Karpas-422 (cell line): ENCODE measurements around the gene VWA5B2. TPM values are rescaled to one million over a fixed set of nuclear protein-coding genes. Genes with fewer than 3 reads are reported as not detected.

Source experiments
- DNase-seq: peaks from one replicate; pipeline ENCODE4 v3.0.0-alpha.2; 2015
- H2AFZ ChIP-seq: fragments of 200-600 bp; sonication (generic); 2 replicates; pipeline ENCODE4 v1.6.1; 2014; ENCODE audit warnings: antibody characterized with exemption, low read length, mixed read lengths
- H3K27ac ChIP-seq: fragments of 200-600 bp; sonication (generic); 2 replicates; pipeline ENCODE4 v1.5.1; 2014; ENCODE audit warnings: mild to moderate bottlenecking, low read length, moderate library complexity
- H3K27me3 ChIP-seq: fragments of 200-600 bp; sonication (generic); 2 replicates; pipeline ENCODE4 v1.6.1; 2014; ENCODE audit warnings: low read length, mixed read lengths
- H3K36me3 ChIP-seq: fragments of 200-600 bp; sonication (generic); 2 replicates; pipeline ENCODE4 v1.6.1; 2014; ENCODE audit warnings: low read length, mixed read lengths; ENCODE audit not compliant: insufficient read depth
- H3K4me1 ChIP-seq: fragments of 200-600 bp; sonication (generic); 2 replicates; pipeline ENCODE4 v1.6.1; 2014; ENCODE audit warnings: mild to moderate bottlenecking, low read length, mixed read lengths
- H3K4me2 ChIP-seq: fragments of 200-600 bp; sonication (generic); 2 replicates; pipeline ENCODE4 v1.6.1; 2014; ENCODE audit warnings: low read length, low read depth, mild to moderate bottlenecking; ENCODE audit not compliant: poor library complexity, severe bottlenecking
- H3K4me3 ChIP-seq: fragments of 200-600 bp; sonication (generic); 2 replicates; pipeline ENCODE4 v1.5.1; 2014; ENCODE audit warnings: mild to moderate bottlenecking, antibody characterized with exemption, low read length, mixed read lengths
- H3K79me2 ChIP-seq: fragments of 200-600 bp; sonication (generic); 2 replicates; pipeline ENCODE4 v1.6.1; 2014; ENCODE audit warnings: mild to moderate bottlenecking, low read length, mixed read lengths
- H3K9ac ChIP-seq: fragments of 200-600 bp; sonication (generic); 2 replicates; pipeline ENCODE4 v1.6.0; 2014; ENCODE audit warnings: low read length
- H3K9me2 ChIP-seq: fragments of 200-600 bp; sonication (generic), shearing (Covaris generic); replicated peaks from 2 replicates; pipeline ENCODE4 v1.6.0; 2014; ENCODE audit warnings: mild to moderate bottlenecking, low read length, moderate library complexity; ENCODE audit not compliant: insufficient read depth
- H3K9me3 ChIP-seq: fragments of 300-700, 200-600 bp; sonication (generic); 2 replicates; pipeline ENCODE4 v1.6.1; 2014; ENCODE audit warnings: low read length, mixed read lengths
- H4K20me1 ChIP-seq: fragments of 200-600 bp; sonication (generic); 2 replicates; pipeline ENCODE4 v1.6.1; 2014; ENCODE audit warnings: mild to moderate bottlenecking, antibody characterized with exemption, low read length, low read depth; ENCODE audit not compliant: insufficient read depth
- total RNA-seq: library from RNA; depleted of rRNA; stranded (reverse); fragments of >200 nt; shearing (Covaris generic); gene quantifications from 2 replicates; pipeline ENCODE4 v1.2.3, GENCODE V29; 2014; ENCODE audit warnings: low replicate concordance

VWA5B2 gene
- total RNA-seq, 1 experiment from 2014 or later, result not detected

DNA sequence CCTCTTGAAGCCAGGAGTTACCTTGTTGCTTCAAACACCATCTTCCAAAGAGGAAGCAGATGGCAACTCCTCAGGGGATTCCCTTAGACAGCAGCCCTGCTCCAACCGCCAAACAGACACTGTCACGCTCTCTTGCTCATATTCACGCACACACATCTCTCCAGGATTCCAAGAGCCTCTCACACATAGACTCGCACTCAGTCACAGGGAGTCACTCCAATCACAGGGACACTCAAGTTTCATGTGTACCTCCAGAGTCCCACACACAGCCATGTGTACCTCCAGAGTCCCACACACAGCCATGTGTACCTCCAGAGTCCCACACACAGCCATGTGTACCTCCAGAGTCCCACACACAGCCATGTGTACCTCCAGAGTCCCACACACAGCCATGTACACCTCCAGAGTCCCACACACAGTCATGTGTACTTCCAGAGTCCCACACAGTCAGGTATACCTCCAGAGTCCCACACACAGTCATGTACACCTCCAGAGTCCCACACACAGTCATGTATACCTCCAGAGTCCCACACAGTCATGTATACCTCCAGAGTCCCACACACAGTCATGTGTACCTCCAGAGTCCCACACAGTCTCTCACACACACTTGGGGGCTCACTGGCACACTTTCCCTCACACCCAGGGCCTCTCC is 6.1 kb downstream of the VWA5B2 start:
- Histone ChIP-seq H3K9ac (no peak overlapping the region), H4K20me1 (peaks cover 5% of the 10 kb centered on the region; the same call in 1 of the 2 replicates), H3K36me3 (no peaks in the 10 kb centered on the region), H3K4me3 (no peak overlapping the region), H2AFZ (no peak overlapping the region), H3K9me3 (no peaks in the 10 kb centered on the region), H3K79me2 (no peaks in the 10 kb centered on the region), H3K4me2 (no peak overlapping the region), H3K27ac (no peak overlapping the region), H3K27me3 (no peaks in the 10 kb centered on the region), H3K4me1 (peaks cover 13% of the 10 kb centered on the region), H3K9me2 (no peaks in the 10 kb centered on the region)
- DNase-seq, result no peak

DNA sequence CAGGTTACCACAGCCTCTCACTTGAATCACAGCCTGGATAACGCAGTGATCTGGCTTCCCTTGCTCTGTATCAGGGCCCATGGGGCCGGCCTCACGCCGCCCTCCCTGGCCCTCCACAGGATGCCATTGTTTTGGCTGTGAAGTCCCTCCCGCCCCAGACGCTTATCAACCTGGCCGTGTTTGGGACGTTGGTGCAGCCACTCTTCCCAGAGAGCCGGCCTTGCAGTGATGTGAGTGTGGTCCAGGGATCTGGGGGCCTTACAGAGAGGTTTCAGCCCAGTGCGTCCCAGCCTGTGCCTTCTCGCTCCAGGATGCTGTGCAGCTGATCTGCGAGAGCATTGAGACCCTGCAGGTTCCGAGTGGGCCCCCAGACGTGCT is 6.6 kb downstream of the VWA5B2 start:
- no peak overlapping the region for H3K9ac ChIP-seq
- no peak overlapping the region for H3K4me3 ChIP-seq
- peaks cover 13% of the 10 kb centered on the region for H3K4me1 ChIP-seq
- no peaks in the 10 kb centered on the region for H3K36me3 ChIP-seq
- no peaks in the 10 kb centered on the region for H3K9me2 ChIP-seq
- no peak overlapping the region for H3K27ac ChIP-seq
- H2AFZ ChIP-seq, result no peak overlapping the region
- no peaks in the 10 kb centered on the region for H3K9me3 ChIP-seq
- no peaks in the 10 kb centered on the region for H3K27me3 ChIP-seq
- no peaks in the 10 kb centered on the region for H3K79me2 ChIP-seq
- H4K20me1 ChIP-seq, result peaks cover 5% of the 10 kb centered on the region; the same call in 1 of the 2 replicates
- no peak overlapping the region for H3K4me2 ChIP-seq
- DNase-seq, result no peak

DNA sequence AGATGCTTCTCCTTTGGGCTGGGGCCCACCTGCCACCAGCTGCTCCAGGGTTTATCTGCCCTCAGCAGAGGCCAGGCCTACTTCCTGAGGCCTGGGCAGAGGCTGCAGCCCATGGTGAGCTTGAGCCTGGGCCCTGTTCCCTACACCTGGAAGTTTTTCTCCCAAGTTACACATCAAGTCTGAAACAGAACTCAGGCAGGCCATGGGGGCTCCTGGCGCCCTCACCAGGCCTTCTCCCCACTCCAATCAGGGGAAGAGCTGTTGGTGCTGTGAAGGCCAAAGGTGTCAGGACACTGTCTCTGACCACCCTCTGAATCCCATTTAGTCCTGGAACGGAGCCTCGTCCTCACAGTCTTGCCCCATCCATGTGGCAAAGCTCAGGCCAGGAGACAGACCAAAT is 7.3 kb downstream of the VWA5B2 start:
- no peak overlapping the region for H3K9ac ChIP-seq
- H2AFZ ChIP-seq, result no peak overlapping the region
- H3K4me2 ChIP-seq, result no peak overlapping the region
- peaks cover 3% of the 10 kb centered on the region; the same call in 1 of the 2 replicates for H4K20me1 ChIP-seq
- H3K4me1 ChIP-seq, result peaks cover 10% of the 10 kb centered on the region
- H3K36me3 ChIP-seq, result no peaks in the 10 kb centered on the region
- H3K79me2 ChIP-seq, result no peaks in the 10 kb centered on the region
- no peaks in the 10 kb centered on the region for H3K9me2 ChIP-seq
- no peak for DNase-seq
- no peaks in the 10 kb centered on the region for H3K27me3 ChIP-seq
- H3K4me3 ChIP-seq, result no peak overlapping the region
- no peak overlapping the region for H3K27ac ChIP-seq
- H3K9me3 ChIP-seq, result no peaks in the 10 kb centered on the region

DNA sequence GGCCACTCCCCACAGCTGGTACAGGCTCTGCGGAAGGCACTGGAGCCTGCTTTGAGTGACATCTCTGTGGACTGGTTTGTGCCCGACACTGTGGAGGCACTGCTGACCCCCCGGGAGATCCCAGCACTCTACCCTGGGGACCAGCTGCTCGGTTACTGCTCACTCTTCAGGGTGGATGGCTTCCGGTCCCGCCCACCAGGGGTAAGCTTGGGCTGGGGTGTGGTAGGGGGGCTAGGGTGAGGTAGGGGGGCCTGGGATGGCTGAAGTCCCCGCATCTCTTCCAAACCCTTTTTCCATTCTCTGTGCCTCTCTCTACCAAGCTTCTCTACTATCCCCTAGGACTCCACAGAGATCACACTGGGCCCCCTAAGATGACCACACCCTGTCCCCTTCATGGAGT is 7.8 kb downstream of the VWA5B2 start:
- Histone ChIP-seq H3K9me3 (no peaks in the 10 kb centered on the region), H3K27me3 (no peaks in the 10 kb centered on the region), H3K9me2 (no peaks in the 10 kb centered on the region), H3K27ac (no peak overlapping the region), H3K4me3 (no peak overlapping the region), H3K36me3 (peaks cover 1% of the 10 kb centered on the region; the same call in 1 of the 2 replicates), H3K9ac (no peak overlapping the region), H3K4me1 (peaks cover 5% of the 10 kb centered on the region), H3K79me2 (no peaks in the 10 kb centered on the region), H2AFZ (no peak overlapping the region), H4K20me1 (0 out of 2 replicates have a peak, but pooled peaks cover 5% of the 10 kb centered on the region), H3K4me2 (no peak overlapping the region)
- DNase-seq, result no peak

DNA sequence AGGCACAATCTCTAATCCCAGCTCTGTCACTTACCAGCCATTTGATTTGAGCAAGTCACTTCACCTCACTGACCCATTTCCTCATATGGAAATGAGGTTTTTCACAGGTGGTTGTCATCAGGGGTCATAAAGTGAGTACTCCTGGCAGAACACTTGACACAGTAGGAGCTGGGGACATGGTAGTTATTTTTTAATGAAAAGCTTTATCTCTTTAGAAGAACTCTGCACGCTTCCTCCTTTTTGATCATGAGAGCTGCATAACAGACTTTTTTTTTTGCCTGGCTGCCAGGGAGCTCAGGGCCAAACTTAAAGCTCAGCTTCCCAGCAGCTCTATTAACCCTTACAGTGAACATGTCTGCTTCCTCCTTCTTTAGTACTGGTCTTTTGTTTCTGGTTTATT is 8.4 kb downstream of the VWA5B2 start:
- no peak overlapping the region for H3K4me3 ChIP-seq
- peaks cover 7% of the 10 kb centered on the region; the same call in 1 of the 2 replicates for H3K36me3 ChIP-seq
- no peak overlapping the region for H3K4me2 ChIP-seq
- no peaks in the 10 kb centered on the region for H3K79me2 ChIP-seq
- peak; percentile 58 for DNase-seq
- no peak overlapping the region for H3K27ac ChIP-seq
- H3K4me1 ChIP-seq, result peaks cover 3% of the 10 kb centered on the region
- no peak overlapping the region for H2AFZ ChIP-seq
- H3K9me3 ChIP-seq, result no peaks in the 10 kb centered on the region
- H3K9me2 ChIP-seq, result no peaks in the 10 kb centered on the region
- H3K9ac ChIP-seq, result no peak overlapping the region
- H3K27me3 ChIP-seq, result no peaks in the 10 kb centered on the region
- 0 out of 2 replicates have a peak, but pooled peaks cover 5% of the 10 kb centered on the region for H4K20me1 ChIP-seq

DNA sequence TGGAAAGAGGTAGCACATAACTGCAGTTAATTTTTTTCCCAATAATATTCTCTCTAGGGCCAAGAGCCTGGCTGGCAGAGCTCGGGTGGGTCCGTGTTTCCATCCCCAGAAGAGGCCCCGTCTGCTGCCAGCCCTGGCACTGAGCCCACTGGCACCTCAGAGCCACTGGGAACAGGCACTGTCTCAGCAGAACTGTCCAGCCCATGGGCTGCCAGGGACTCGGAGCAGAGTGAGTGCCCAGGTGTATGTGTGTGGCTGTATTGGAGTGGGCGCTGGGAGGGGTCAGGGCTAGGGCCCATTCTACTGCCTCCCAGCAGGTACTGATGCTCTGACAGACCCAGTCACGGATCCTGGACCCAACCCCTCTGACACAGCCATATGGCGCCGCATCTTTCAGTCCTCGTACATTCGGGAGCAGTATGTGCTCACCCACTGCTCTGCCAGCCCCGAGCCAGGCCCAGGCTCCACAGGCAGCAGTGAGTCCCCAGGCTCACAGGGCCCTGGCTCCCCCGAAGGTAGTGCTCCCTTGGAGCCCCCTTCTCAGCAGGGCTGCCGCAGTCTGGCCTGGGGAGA is 8.9 kb downstream of the VWA5B2 start:
- no peaks in the 10 kb centered on the region for H3K9me3 ChIP-seq
- no peaks in the 10 kb centered on the region for H3K79me2 ChIP-seq
- 0 out of 2 replicates have a peak, but pooled peaks cover 5% of the 10 kb centered on the region for H4K20me1 ChIP-seq
- H2AFZ ChIP-seq, result no peak overlapping the region
- no peaks in the 10 kb centered on the region for H3K27me3 ChIP-seq
- H3K27ac ChIP-seq, result no peak overlapping the region
- H3K4me2 ChIP-seq, result no peak overlapping the region
- H3K9me2 ChIP-seq, result no peaks in the 10 kb centered on the region
- H3K4me3 ChIP-seq, result no peak overlapping the region
- DNase-seq, result no peak
- no peak overlapping the region for H3K9ac ChIP-seq
- H3K4me1 ChIP-seq, result peaks cover 3% of the 10 kb centered on the region
- H3K36me3 ChIP-seq, result peaks cover 7% of the 10 kb centered on the region; the same call in 1 of the 2 replicates

DNA sequence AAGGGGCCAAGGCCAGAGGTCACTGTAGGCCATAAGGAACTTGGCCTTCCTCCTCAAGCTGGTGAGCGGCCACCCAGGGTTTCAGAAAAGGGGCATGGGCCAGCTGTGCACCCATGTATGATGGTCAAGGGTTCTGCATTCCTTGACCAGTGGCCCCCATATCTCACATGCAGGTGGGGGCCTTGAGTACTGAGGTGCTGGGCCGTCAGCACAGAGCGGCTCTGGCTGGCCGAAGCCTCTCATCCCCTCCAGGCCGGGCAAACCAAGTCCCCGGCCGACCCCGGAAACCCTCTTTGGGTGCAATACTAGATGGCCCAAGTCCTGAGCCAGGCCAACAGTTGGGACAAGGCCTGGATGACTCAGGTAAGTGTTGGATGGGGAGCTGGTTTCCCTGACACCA is 9.8 kb downstream of the VWA5B2 start:
- DNase-seq, result no peak
- no peak overlapping the region for H3K27ac ChIP-seq
- H3K4me1 ChIP-seq, result peaks cover 3% of the 10 kb centered on the region
- H3K4me3 ChIP-seq, result no peak overlapping the region
- H3K4me2 ChIP-seq, result no peak overlapping the region
- no peak overlapping the region for H3K9ac ChIP-seq
- no peaks in the 10 kb centered on the region for H3K9me2 ChIP-seq
- H3K9me3 ChIP-seq, result no peaks in the 10 kb centered on the region
- H3K79me2 ChIP-seq, result no peaks in the 10 kb centered on the region
- H3K36me3 ChIP-seq, result peaks cover 13% of the 10 kb centered on the region; the same call in 1 of the 2 replicates
- no peak overlapping the region for H2AFZ ChIP-seq
- no peaks in the 10 kb centered on the region for H3K27me3 ChIP-seq
- 0 out of 2 replicates have a peak, but pooled peaks cover 5% of the 10 kb centered on the region for H4K20me1 ChIP-seq

DNA sequence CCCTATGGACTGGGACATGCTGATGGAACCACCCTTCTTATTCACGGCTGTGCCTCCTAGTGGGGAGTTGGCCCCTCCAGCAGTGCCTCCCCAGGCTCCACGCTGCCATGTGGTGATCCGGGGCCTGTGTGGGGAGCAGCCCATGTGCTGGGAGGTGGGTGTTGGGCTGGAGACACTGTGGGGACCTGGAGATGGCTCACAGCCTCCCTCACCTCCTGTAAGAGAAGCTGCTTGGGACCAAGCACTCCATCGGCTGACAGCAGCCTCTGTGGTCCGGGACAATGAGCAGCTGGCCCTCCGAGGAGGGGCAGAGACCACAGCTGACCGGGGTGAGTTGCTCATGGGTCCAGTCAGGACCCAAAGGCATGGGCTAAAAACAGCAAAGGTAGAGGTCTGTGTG is 10.3 kb downstream of the VWA5B2 start:
- no peak overlapping the region for H3K27ac ChIP-seq
- no peak overlapping the region for H3K4me2 ChIP-seq
- H3K79me2 ChIP-seq, result no peaks in the 10 kb centered on the region
- 0 out of 2 replicates have a peak, but pooled peaks cover 5% of the 10 kb centered on the region for H4K20me1 ChIP-seq
- no peak overlapping the region for H2AFZ ChIP-seq
- H3K36me3 ChIP-seq, result peaks cover 13% of the 10 kb centered on the region; the same call in 1 of the 2 replicates
- peaks cover 3% of the 10 kb centered on the region for H3K4me1 ChIP-seq
- H3K9me2 ChIP-seq, result no peaks in the 10 kb centered on the region
- no peak for DNase-seq
- no peaks in the 10 kb centered on the region for H3K27me3 ChIP-seq
- no peak overlapping the region for H3K4me3 ChIP-seq
- no peak overlapping the region for H3K9ac ChIP-seq
- H3K9me3 ChIP-seq, result no peaks in the 10 kb centered on the region
